HK-2 (cell line): ENCODE results near the gene NFATC1.

Experiments
- DNase-seq: peaks from one replicate; pipeline ENCODE4 v3.0.0-alpha.2; 2018; ENCODE audit not compliant: unreplicated experiment

NFATC1 gene

GRCh38 chr18:79534356-79534755, 138.6 kb downstream of the NFATC1 start:
- DNase-seq: no peak

- DNase-seq: no peak
Measured at GRCh38 chr18:79537758-79538157, 142.0 kb downstream of the NFATC1 start.

- no peak for DNase-seq
Measured at GRCh38 chr18:79538635-79539034, 142.9 kb downstream of the NFATC1 start.

- no peak for DNase-seq
Measured at GRCh38 chr18:79540161-79540903, 144.6 kb downstream of the NFATC1 start.

- no peak for DNase-seq
Measured at GRCh38 chr18:79540904-79541282, 145.2 kb downstream of the NFATC1 start.

GRCh38 chr18:79542213-79542612, 146.5 kb downstream of the NFATC1 start:
- DNase-seq: no peak

GRCh38 chr18:79542876-79543750, 147.4 kb downstream of the NFATC1 start:
- no peak for DNase-seq

- DNase-seq: no peak
Measured at GRCh38 chr18:79543861-79544385, 148.2 kb downstream of the NFATC1 start.

- no peak for DNase-seq
Measured at GRCh38 chr18:79544386-79544963, 148.7 kb downstream of the NFATC1 start.

GRCh38 chr18:79545255-79545654, 149.5 kb downstream of the NFATC1 start:
- DNase-seq: no peak

GRCh38 chr18:79545736-79546171, 150.0 kb downstream of the NFATC1 start:
- no peak for DNase-seq

- DNase-seq: no peak
Measured at GRCh38 chr18:79546781-79547272, 151.1 kb downstream of the NFATC1 start.

- no peak for DNase-seq
Measured at GRCh38 chr18:79547413-79548076, 151.8 kb downstream of the NFATC1 start.

GRCh38 chr18:79548077-79548450, 152.3 kb downstream of the NFATC1 start:
- no peak for DNase-seq

GRCh38 chr18:79548621-79548985, 152.9 kb downstream of the NFATC1 start:
- no peak for DNase-seq

- no peak for DNase-seq
Measured at GRCh38 chr18:79548986-79549637, 153.4 kb downstream of the NFATC1 start.

- DNase-seq: no peak
Measured at GRCh38 chr18:79549638-79550000, 153.9 kb downstream of the NFATC1 start.

- DNase-seq: no peak
Measured at GRCh38 chr18:79552140-79552631, 156.5 kb downstream of the NFATC1 start.

GRCh38 chr18:79552696-79553095, 157.0 kb downstream of the NFATC1 start:
- no peak for DNase-seq

GRCh38 chr18:79553154-79553553, 157.4 kb downstream of the NFATC1 start:
- DNase-seq: no peak

GRCh38 chr18:79553696-79554095, 158.0 kb downstream of the NFATC1 start:
- DNase-seq: no peak
